Keratinocyte (primary cell): ENCODE measurements around the gene ZMYM1. TPM values are rescaled to one million over a fixed set of nuclear protein-coding genes. Genes with fewer than 3 reads are reported as not detected.
A peak's percentile ranks its signal among the peaks of the same experiment; 100 is the strongest.

ENCODE experiments used
- DNase-seq: peaks from one replicate; pipeline ENCODE4 v3.0.0-alpha.2; 2011; ENCODE audit warnings: low read depth, missing footprints, low spot score
- FAIRE-seq: peaks from 2 replicates; lab custom pipeline; 2011; peaks lifted over from hg19 to GRCh38; lab: Jason Lieb, UNC
- H2AFZ ChIP-seq: 2 replicates; pipeline ENCODE4 v1.6.0; 2012; ENCODE audit warnings: low read length, control low read depth, inconsistent platforms; ENCODE audit not compliant: control insufficient read depth
- H3K27ac ChIP-seq: 2 replicates; pipeline ENCODE4 v1.5.1; 2011; ENCODE audit warnings: low read length; ENCODE audit not compliant: control insufficient read depth, insufficient read depth
- H3K27me3 ChIP-seq: 3 replicates; pipeline ENCODE4 v1.6.0; 2011; ENCODE audit warnings: low read length; ENCODE audit not compliant: control insufficient read depth, insufficient read depth; ENCODE audit errors: extremely low read depth
- H3K36me3 ChIP-seq, 2 experiments: 2 replicates in 1 of 2; 3 replicates in 1 of 2; pipeline ENCODE4 v1.5.1; 2011; ENCODE audit warnings: low read length in 2 of 2, mild to moderate bottlenecking in 1 of 2; ENCODE audit not compliant: control insufficient read depth in 2 of 2, insufficient read depth in 2 of 2; ENCODE audit errors: extremely low read depth in 1 of 2
- H3K4me1 ChIP-seq: 3 replicates; pipeline ENCODE4 v1.5.1; 2011; ENCODE audit warnings: low read length; ENCODE audit not compliant: control insufficient read depth, insufficient read depth; ENCODE audit errors: extremely low read depth
- H3K4me2 ChIP-seq: 3 replicates; pipeline ENCODE4 v1.6.0; 2011; ENCODE audit warnings: low read depth, low read length; ENCODE audit not compliant: control insufficient read depth, insufficient read depth; ENCODE audit errors: extremely low read depth
- H3K4me3 ChIP-seq, 3 experiments: fragments of 200-600 bp in 1 of 3; sonication (generic) in 1 of 3; 2 replicates in 2 of 3; 3 replicates in 1 of 3; pipeline ENCODE4 v1.5.1; 2011 to 2016; ENCODE audit warnings: low read length in 3 of 3, mild to moderate bottlenecking in 3 of 3, control low read depth in 2 of 3, inconsistent platforms in 1 of 3, low read depth in 1 of 3, mixed read lengths in 1 of 3, mixed run types in 1 of 3, moderate library complexity in 1 of 3; ENCODE audit not compliant: control insufficient read depth in 2 of 3, insufficient read depth in 2 of 3; ENCODE audit errors: extremely low read depth in 1 of 3
- H3K79me2 ChIP-seq: 2 replicates; pipeline ENCODE4 v1.6.0; 2012; ENCODE audit warnings: low read length; ENCODE audit not compliant: control insufficient read depth, insufficient read depth
- H3K9ac ChIP-seq: 3 replicates; pipeline ENCODE4 v1.6.0; 2011; ENCODE audit warnings: low read length; ENCODE audit not compliant: control insufficient read depth, insufficient read depth; ENCODE audit errors: extremely low read depth
- H3K9me1 ChIP-seq: 3 replicates; pipeline ENCODE4 v1.6.0; 2011; ENCODE audit warnings: low read length; ENCODE audit not compliant: control insufficient read depth, insufficient read depth; ENCODE audit errors: extremely low read depth
- H3K9me3 ChIP-seq: 2 replicates; pipeline ENCODE4 v1.5.1; 2012; ENCODE audit warnings: low read depth, low read length; ENCODE audit not compliant: control insufficient read depth
- H4K20me1 ChIP-seq: 3 replicates; pipeline ENCODE4 v1.6.0; 2011; ENCODE audit warnings: low read length; ENCODE audit not compliant: control insufficient read depth, insufficient read depth; ENCODE audit errors: extremely low read depth
- EZH2 ChIP-seq: IDR thresholded peaks from one replicate; pipeline ENCODE4 v1.6.1; 2012; ENCODE audit warnings: inconsistent platforms, mild to moderate bottlenecking, low read length, moderate library complexity
- dilution Hi-C: fragments of 300-500 bp; cut with MboI; formaldehyde crosslinking; loops from one replicate; pipeline ENCODE4 v1.7.0; 2020; ENCODE audit warnings: low sequenced_read_pairs; ENCODE audit not compliant: extremely low pct_ligation_motif_present
- polyA minus RNA-seq, 3 experiments: library from RNA; depleted of rRNA, polyadenylated mRNA; stranded (reverse); fragments of >200 nt; gene quantifications; 1 replicate in 1 of 3; 2 replicates in 1 of 3; 3 replicates in 1 of 3; pipeline ENCODE4 v1.2.3, GENCODE V29; 2011
- polyA plus RNA-seq, 5 experiments: library from polyadenylated mRNA; depleted of rRNA in 3 of 5; stranded (reverse) in 3 of 5; stranded (forward) in 1 of 5; unstranded in 1 of 5; fragments of >200 nt; gene quantifications; 1 replicate in 1 of 5; 2 replicates in 3 of 5; 3 replicates in 1 of 5; pipeline versions ENCODE4 v1.2.1 to v1.2.3, GENCODE V29; 2011 to 2012; ENCODE audit warnings: missing spikeins in 2 of 5, low read depth in 1 of 5, low replicate concordance in 1 of 5
- TF ChIP-seq, protein P1 (sequence below), 3 experiments: IDR thresholded peaks in 1 of 3; conservative IDR thresholded peaks in 1 of 3; optimal IDR thresholded peaks in 1 of 3; 2 replicates in 2 of 3; 3 replicates in 1 of 3; pipeline versions ENCODE3 to v1.5.1; 2011; ENCODE audit warnings: low read length in 3 of 3, mild to moderate bottlenecking in 3 of 3, moderate library complexity in 2 of 3, control low read depth in 1 of 3, inconsistent platforms in 1 of 3; ENCODE audit not compliant: insufficient read depth in 2 of 3; ENCODE audit errors: extremely low read depth in 1 of 3

The ZMYM1 gene
- 12.0 to 21.2 TPM (median 19.4 TPM) in 3 replicates for polyA plus RNA-seq
- polyA plus RNA-seq (2011; ENCODE audit: low read depth), result 5.8 TPM
- polyA plus RNA-seq (2011; cell fraction: cytosol; rRNA removed), result 5.3 and 14.4 TPM in 2 replicates
- 28.8 and 31.5 TPM in 2 replicates for polyA plus RNA-seq (2011; cell fraction: nucleus; rRNA removed)
- 6.3 and 9.5 TPM in 2 replicates for polyA plus RNA-seq (2012; ENCODE audit: low replicate concordance)
- 9.9 to 65.0 TPM (median 54.6 TPM) in 3 replicates for polyA minus RNA-seq
- polyA minus RNA-seq (2011; cell fraction: cytosol; rRNA and poly(A)+ RNA removed), result 15.7 TPM
- 34.9 and 60.3 TPM in 2 replicates for polyA minus RNA-seq (2011; cell fraction: nucleus; rRNA and poly(A)+ RNA removed)

- FAIRE-seq, result no peak
- H3K27ac ChIP-seq, result peak within 1 kb of the TSS; percentile 87
Observed at GRCh38 chr1:35079003-35079930, at the start of gene ZMYM1. TSS of gene ZMYM1 (plus strand) at chr1:35079385. CDS start at chr1:35093988, 14,603 bp downstream.

DNA sequence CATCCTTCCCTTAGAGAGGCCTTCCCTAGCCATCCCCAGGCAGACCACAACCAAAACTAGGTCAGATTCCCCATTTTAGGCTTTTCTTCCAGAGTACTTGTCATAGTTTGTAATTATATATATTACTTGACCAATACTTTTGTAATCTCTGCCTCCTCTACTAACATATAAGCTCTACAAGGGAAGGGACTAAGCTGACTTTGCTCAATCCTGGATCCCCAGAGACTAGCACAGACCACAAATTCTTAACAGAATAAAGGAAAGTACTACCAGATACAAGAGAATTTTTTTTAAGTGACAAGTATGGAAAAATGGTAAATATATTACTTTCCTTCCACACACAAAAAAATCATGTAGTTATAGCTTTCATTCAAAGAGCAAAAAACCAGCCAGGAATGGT, 49.4 kb upstream of the ZMYM1 start:
- Histone ChIP-seq H3K4me1 (peaks cover 6% of the 10 kb centered on the region), H3K4me2 (peak overlapping the region; percentile 66), H3K4me3 (peak overlapping the region in 2 of 3 experiments; percentile 11 to 73), H2AFZ (no peak overlapping the region), H3K27me3 (no peaks in the 10 kb centered on the region), H3K9me1 (no peaks in the 10 kb centered on the region), H3K79me2 (peaks cover 12% of the 10 kb centered on the region), H3K36me3 (peaks cover 3% of the 10 kb centered on the region in 2 experiments), H3K9ac (no peak overlapping the region), H3K27ac (no peak overlapping the region), H4K20me1 (no peaks in the 10 kb centered on the region), H3K9me3 (no peaks in the 10 kb centered on the region)
- dilution Hi-C loops, result no loop called here
- FAIRE-seq, result no peak
- no peak for DNase-seq
- TF ChIP-seq, protein P1, sequence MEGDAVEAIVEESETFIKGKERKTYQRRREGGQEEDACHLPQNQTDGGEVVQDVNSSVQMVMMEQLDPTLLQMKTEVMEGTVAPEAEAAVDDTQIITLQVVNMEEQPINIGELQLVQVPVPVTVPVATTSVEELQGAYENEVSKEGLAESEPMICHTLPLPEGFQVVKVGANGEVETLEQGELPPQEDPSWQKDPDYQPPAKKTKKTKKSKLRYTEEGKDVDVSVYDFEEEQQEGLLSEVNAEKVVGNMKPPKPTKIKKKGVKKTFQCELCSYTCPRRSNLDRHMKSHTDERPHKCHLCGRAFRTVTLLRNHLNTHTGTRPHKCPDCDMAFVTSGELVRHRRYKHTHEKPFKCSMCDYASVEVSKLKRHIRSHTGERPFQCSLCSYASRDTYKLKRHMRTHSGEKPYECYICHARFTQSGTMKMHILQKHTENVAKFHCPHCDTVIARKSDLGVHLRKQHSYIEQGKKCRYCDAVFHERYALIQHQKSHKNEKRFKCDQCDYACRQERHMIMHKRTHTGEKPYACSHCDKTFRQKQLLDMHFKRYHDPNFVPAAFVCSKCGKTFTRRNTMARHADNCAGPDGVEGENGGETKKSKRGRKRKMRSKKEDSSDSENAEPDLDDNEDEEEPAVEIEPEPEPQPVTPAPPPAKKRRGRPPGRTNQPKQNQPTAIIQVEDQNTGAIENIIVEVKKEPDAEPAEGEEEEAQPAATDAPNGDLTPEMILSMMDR (optimal IDR thresholded peaks at IDR 0.05 in 1 of 3, IDR thresholded peaks at IDR 0.05 in 1 of 3, conservative IDR thresholded peaks at IDR 0.05 in 1 of 3; ENCODE audit: extremely low read depth in 1 of 3, insufficient read depth in 2 of 3, low read length in 3 of 3), result no peak
- no peak for TF ChIP-seq EZH2

More at GRCh38 chr1:35079003-35079930, at the start of gene ZMYM1:
- DNase-seq, result peak; percentile 35
- H4K20me1 ChIP-seq, result no peaks in the 10 kb centered on the region
- peak within 1 kb of the TSS; percentile 96 for H3K4me2 ChIP-seq
- H3K9me3 ChIP-seq, result no peaks in the 10 kb centered on the region
- TF ChIP-seq, protein P1 (optimal IDR thresholded peaks at IDR 0.05 in 1 of 3, IDR thresholded peaks at IDR 0.05 in 1 of 3, conservative IDR thresholded peaks at IDR 0.05 in 1 of 3; ENCODE audit: extremely low read depth in 1 of 3, insufficient read depth in 2 of 3, low read length in 3 of 3), result no peak
- TF ChIP-seq EZH2, result no peak
- peak within 1 kb of the TSS; percentile 92 for H3K9ac ChIP-seq
- H3K27me3 ChIP-seq, result no peaks in the 10 kb centered on the region
- H3K4me1 ChIP-seq, result peaks cover 20% of the 10 kb centered on the region
- dilution Hi-C loops, result no loop called here
- no peaks in the 10 kb centered on the region for H3K9me1 ChIP-seq
- peak within 1 kb of the TSS; percentile 83 to 86 (median 84) for H3K4me3 ChIP-seq
- peaks cover 44% of the 10 kb centered on the region for H3K79me2 ChIP-seq
- no peaks in the 10 kb centered on the region for H3K36me3 ChIP-seq
- peak within 1 kb of the TSS; percentile 91 for H2AFZ ChIP-seq
